Measurements from ENCODE around the gene ANKRD7.

- TF ChIP-seq, protein P1, sequence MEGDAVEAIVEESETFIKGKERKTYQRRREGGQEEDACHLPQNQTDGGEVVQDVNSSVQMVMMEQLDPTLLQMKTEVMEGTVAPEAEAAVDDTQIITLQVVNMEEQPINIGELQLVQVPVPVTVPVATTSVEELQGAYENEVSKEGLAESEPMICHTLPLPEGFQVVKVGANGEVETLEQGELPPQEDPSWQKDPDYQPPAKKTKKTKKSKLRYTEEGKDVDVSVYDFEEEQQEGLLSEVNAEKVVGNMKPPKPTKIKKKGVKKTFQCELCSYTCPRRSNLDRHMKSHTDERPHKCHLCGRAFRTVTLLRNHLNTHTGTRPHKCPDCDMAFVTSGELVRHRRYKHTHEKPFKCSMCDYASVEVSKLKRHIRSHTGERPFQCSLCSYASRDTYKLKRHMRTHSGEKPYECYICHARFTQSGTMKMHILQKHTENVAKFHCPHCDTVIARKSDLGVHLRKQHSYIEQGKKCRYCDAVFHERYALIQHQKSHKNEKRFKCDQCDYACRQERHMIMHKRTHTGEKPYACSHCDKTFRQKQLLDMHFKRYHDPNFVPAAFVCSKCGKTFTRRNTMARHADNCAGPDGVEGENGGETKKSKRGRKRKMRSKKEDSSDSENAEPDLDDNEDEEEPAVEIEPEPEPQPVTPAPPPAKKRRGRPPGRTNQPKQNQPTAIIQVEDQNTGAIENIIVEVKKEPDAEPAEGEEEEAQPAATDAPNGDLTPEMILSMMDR (IDR thresholded peaks at IDR 0.05; ENCODE audit: low read length) = peak; percentile 87
- TF ChIP-seq EZH2 (optimal IDR thresholded peaks at IDR 0.05; ENCODE audit: low read depth, low read length) = no peak
Observed at GRCh38 chr7:118195837-118196474, 28.5 kb upstream of the ANKRD7 start.

Data from MM.1S (cell line).